AML-193 (cell line): ENCODE data around the gene USH1G.

Source experiments
- DNase-seq, 2 experiments: peaks; one replicate each; lab custom pipeline; 2025; lab: John Stamatoyannopoulos, UW

USH1G gene

GRCh38 chr17:74903671-74904070 is 19.4 kb downstream of the USH1G start:
- DNase-seq, result no peak

- DNase-seq, result no peak
Observed at GRCh38 chr17:74903034-74903433, 20.0 kb downstream of the USH1G start.

GRCh38 chr17:74901353-74902135 is 21.5 kb downstream of the USH1G start:
- DNase-seq, result no peak

- no peak for DNase-seq
Observed at GRCh38 chr17:74900208-74900607, 22.8 kb downstream of the USH1G start.

- no peak for DNase-seq
Observed at GRCh38 chr17:74898376-74898946, 24.6 kb downstream of the USH1G start.

GRCh38 chr17:74893936-74894671 is 29.0 kb downstream of the USH1G start:
- no peak for DNase-seq

- no peak for DNase-seq
Observed at GRCh38 chr17:74892974-74893911, 29.8 kb downstream of the USH1G start, which contains the start of gene FADS6. Gene FADS6 (minus strand): TSS chr17:74893633. CDS start chr17:74893595, 38 bp downstream.

- no peak for DNase-seq
Observed at GRCh38 chr17:74892013-74892841, 30.8 kb downstream of the USH1G start.

- no peak for DNase-seq
Observed at GRCh38 chr17:74890554-74890953, 32.5 kb downstream of the USH1G start.

GRCh38 chr17:74888469-74888868 is 34.6 kb downstream of the USH1G start:
- no peak for DNase-seq

GRCh38 chr17:74883241-74883745 is 39.8 kb downstream of the USH1G start:
- no peak for DNase-seq

GRCh38 chr17:74882517-74883240 is 40.4 kb downstream of the USH1G start:
- no peak for DNase-seq

- no peak for DNase-seq
Observed at GRCh38 chr17:74881073-74881472, 42.0 kb downstream of the USH1G start.

- no peak for DNase-seq
Observed at GRCh38 chr17:74879308-74879707, 43.7 kb downstream of the USH1G start.

- no peak for DNase-seq
Observed at GRCh38 chr17:74878658-74879057, 44.4 kb downstream of the USH1G start.

- no peak for DNase-seq
Observed at GRCh38 chr17:74877592-74878548, 45.2 kb downstream of the USH1G start.

- DNase-seq, result no peak
Observed at GRCh38 chr17:74875977-74876593, 47.0 kb downstream of the USH1G start.
